Ishikawa (cell line): Measurements from ENCODE around the gene FOXB2.

Source experiments
- CEBPB ChIP-seq: IDR thresholded peaks from 2 replicates; pipeline ENCODE4 v1.6.1; 2012
- FOXM1 ChIP-seq: IDR thresholded peaks from 2 replicates; pipeline ENCODE4 v1.6.1; 2012; ENCODE audit warnings: low read depth, borderline replicate concordance
- MAX ChIP-seq: IDR thresholded peaks from 2 replicates; pipeline ENCODE4 v1.6.1; 2012
- RAD21 ChIP-seq: IDR thresholded peaks from 2 replicates; pipeline ENCODE4 v1.6.1; 2012; ENCODE audit warnings: low read depth
- TAF1 ChIP-seq: IDR thresholded peaks from 2 replicates; pipeline ENCODE4 v1.6.1; 2012; ENCODE audit warnings: low read depth, mild to moderate bottlenecking
- TCF12 ChIP-seq: IDR thresholded peaks from 2 replicates; pipeline ENCODE4 v1.6.1; 2012; ENCODE audit warnings: low read depth
- YY1 ChIP-seq: IDR thresholded peaks from 2 replicates; pipeline ENCODE4 v1.6.1; 2012; ENCODE audit warnings: low read depth

- TF ChIP-seq TAF1, result no peak
- no peak for TF ChIP-seq RAD21
- no peak for TF ChIP-seq YY1
- TF ChIP-seq CEBPB, result no peak
- TF ChIP-seq FOXM1, result no peak
- TF ChIP-seq TCF12, result no peak
- TF ChIP-seq MAX, result no peak
Observed at GRCh38 chr9:77013206-77013931, 6.1 kb upstream of the FOXB2 start.
